Esophagus (tissue), 2 donors: Measurements from ENCODE around the gene TASOR. TPM values are rescaled to one million over a fixed set of nuclear protein-coding genes. Genes with fewer than 3 reads are reported as not detected.
"Not testable (repeated sequence)": the region's sequence is repeated elsewhere in the genome, so short reads cannot be mapped to it uniquely, and the experiment has no call there.

ENCODE experiments used
- H3K27ac ChIP-seq, 2 donors: one replicate each; pipeline ENCODE4 v1.5.1; 2013; ENCODE audit warnings: low read depth in 2 of 2, mild to moderate bottlenecking in 2 of 2, inconsistent platforms in 1 of 2, low read length in 1 of 2, moderate library complexity in 1 of 2
- H3K27me3 ChIP-seq, 2 donors: one replicate each; pipeline ENCODE4 v1.6.1; 2013; ENCODE audit warnings: low read length in 2 of 2, control low read depth in 1 of 2, mild to moderate bottlenecking in 1 of 2; ENCODE audit not compliant: insufficient read depth in 2 of 2, control insufficient read depth in 1 of 2
- H3K36me3 ChIP-seq, 2 donors: one replicate each; pipeline ENCODE4 v1.6.1; 2013; ENCODE audit warnings: low read length in 1 of 2; ENCODE audit not compliant: control insufficient read depth in 2 of 2, insufficient read depth in 2 of 2
- H3K4me1 ChIP-seq, 2 donors: one replicate each; pipeline ENCODE4 v1.6.1; 2013; ENCODE audit warnings: low read length in 1 of 2; ENCODE audit not compliant: control insufficient read depth in 2 of 2, insufficient read depth in 2 of 2
- H3K4me3 ChIP-seq, 2 donors: one replicate each; pipeline ENCODE4 v1.5.1; 2013; ENCODE audit warnings: low read length in 2 of 2, mild to moderate bottlenecking in 2 of 2, low read depth in 1 of 2, moderate library complexity in 1 of 2
- H3K9me3 ChIP-seq, 2 donors: one replicate each; pipeline ENCODE4 v1.6.1; 2013; ENCODE audit warnings: mild to moderate bottlenecking in 2 of 2, low read depth in 1 of 2, low read length in 1 of 2, moderate library complexity in 1 of 2; ENCODE audit not compliant: control insufficient read depth in 2 of 2, insufficient read depth in 1 of 2
- WGBS, 2 donors: extraction: QIAGEN DNeasy Blood & Tissue Kit; methylation state at CpG; one replicate each; pipeline ENCODE4 v1.1.7; 2013; 5-methylcytosine and 5-hydroxymethylcytosine counted together
- polyA plus RNA-seq, 2 donors: library from polyadenylated mRNA; stranded (reverse); fragments of 200-250 nt; gene quantifications; one replicate each; pipeline ENCODE4 v1.2.3, GENCODE V29; 2013
- donor health status: healthy with polysubstance abuse.
- donor health status: Bipolar disorder and iron deficiency.

The TASOR gene
- 10 to 100 TPM; 14.2 to 15.6 TPM for polyA plus RNA-seq

GRCh38 chr3:56683122-56683817, at the start of gene TASOR:
Gene TASOR (minus strand): TSS chr3:56683265. CDS start chr3:56683006, 259 bp downstream.
- peak within 1 kb of the TSS; percentile 95 to 98 for H3K27ac ChIP-seq
- H3K4me1 ChIP-seq, result no peaks in the 10 kb centered on the region
- H3K9me3 ChIP-seq, result no peaks in the 10 kb centered on the region
- no peaks in the 10 kb centered on the region for H3K36me3 ChIP-seq
- peak within 1 kb of the TSS; percentile 78 to 84 for H3K4me3 ChIP-seq
- WGBS, 2 donors, result 19 to 20% methylated on average over 51 to 68 of the region's 68 CpGs
- no peaks in the 10 kb centered on the region for H3K27me3 ChIP-seq

GRCh38 chr3:56732109-56732508, 49.0 kb upstream of the TASOR start:
- Histone ChIP-seq H3K9me3 (no peaks in the 10 kb centered on the region), H3K4me3 (no peak overlapping the region), H3K27me3 (no peaks in the 10 kb centered on the region), H3K36me3 (peaks cover 9 to 23% of the 10 kb centered on the region in 2 donors), H3K27ac (no peak overlapping the region), H3K4me1 (no peaks in the 10 kb centered on the region)
- 92 to 94% methylated on average over 8 of the region's 8 CpGs for WGBS, 2 donors

- Histone ChIP-seq H3K27me3 (no peaks in the 10 kb centered on the region), H3K4me3 (no peak overlapping the region), H3K4me1 (no peaks in the 10 kb centered on the region), H3K27ac (no peak overlapping the region), H3K36me3 (peaks cover 12 to 19% of the 10 kb centered on the region in 2 donors), H3K9me3 (no peaks in the 10 kb centered on the region)
- 68 to 73% methylated on average over 3 of the region's 3 CpGs for WGBS, 2 donors
Observed at GRCh38 chr3:56725175-56725574, 42.1 kb upstream of the TASOR start.

DNA sequence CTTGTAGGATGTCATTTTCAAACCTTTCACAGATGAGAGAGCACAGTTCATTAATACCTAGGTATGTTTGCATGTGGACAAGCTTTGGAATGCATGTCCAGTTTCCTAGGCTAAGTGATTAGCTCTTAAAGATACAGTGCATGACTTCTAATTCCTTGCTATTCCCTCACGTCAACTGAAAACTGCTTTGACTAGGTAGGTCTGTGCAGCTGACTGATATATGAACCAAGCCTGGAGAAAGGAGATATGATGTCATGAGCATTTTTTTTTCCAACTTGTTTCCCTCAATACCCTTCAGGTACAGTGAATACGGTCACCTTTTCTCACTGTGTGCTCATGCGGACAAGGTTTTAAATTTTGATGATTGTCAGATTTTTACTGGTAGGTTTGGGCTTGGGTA, 41.6 kb upstream of the TASOR start:
- Histone ChIP-seq H3K9me3 (no peaks in the 10 kb centered on the region), H3K4me3 (no peak overlapping the region), H3K4me1 (no peaks in the 10 kb centered on the region), H3K36me3 (peaks cover 10 to 18% of the 10 kb centered on the region in 2 donors), H3K27ac (no peak overlapping the region), H3K27me3 (no peaks in the 10 kb centered on the region)
- WGBS, 2 donors, result 86 to 92% methylated on average over 3 of the region's 3 CpGs

DNA sequence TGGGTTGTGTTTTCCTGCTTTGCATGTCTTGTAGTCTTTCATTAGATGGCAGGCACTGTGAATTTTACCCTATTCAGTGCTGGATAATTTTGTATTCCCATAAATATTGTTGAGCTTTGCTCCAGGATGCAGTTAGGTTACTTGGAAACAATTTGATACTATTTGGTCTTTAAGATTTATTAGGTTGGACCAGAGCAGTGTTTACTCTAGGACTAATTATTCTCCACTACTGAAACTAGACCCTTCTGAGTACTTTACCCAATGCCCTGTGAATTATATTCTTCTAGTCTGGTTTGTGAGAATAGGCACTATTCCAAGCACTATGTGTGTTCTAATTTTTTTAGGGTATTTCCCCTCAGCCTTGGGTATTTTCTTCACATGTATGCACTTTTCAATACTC, 37.8 kb upstream of the TASOR start:
- Histone ChIP-seq H3K4me3 (no peak overlapping the region), H3K9me3 (no peaks in the 10 kb centered on the region), H3K27me3 (no peaks in the 10 kb centered on the region), H3K36me3 (peaks cover 3 to 4% of the 10 kb centered on the region in 2 donors), H3K27ac (no peak overlapping the region), H3K4me1 (no peaks in the 10 kb centered on the region)

DNA sequence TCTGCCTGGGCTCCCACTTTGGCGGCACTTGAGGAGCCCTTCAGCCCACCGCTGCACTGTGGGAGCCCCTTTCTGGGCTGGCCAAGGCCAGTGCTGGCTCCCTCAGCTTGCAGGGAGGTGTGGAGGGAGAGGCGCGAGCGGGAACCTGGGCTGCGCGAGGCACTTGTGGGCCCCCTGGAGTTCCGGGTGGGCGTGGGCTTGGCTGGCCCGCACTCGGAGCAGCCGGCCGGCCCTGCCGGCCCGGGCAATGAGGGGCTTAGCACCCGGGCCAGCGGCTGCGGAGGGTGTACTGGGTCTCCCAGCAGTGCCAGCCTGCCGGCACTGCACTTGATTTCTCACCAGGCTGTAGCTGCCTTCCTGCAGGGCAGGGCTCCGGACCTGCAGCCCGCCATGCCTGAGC, 35.7 kb upstream of the TASOR start:
- H3K27ac ChIP-seq, H3K27me3 ChIP-seq, H3K4me3 ChIP-seq, H3K36me3 ChIP-seq, H3K9me3 ChIP-seq, H3K4me1 ChIP-seq: not testable (repeated sequence)
- WGBS, 2 donors, result 95 to 97% methylated on average over 21 of the region's 21 CpGs

DNA sequence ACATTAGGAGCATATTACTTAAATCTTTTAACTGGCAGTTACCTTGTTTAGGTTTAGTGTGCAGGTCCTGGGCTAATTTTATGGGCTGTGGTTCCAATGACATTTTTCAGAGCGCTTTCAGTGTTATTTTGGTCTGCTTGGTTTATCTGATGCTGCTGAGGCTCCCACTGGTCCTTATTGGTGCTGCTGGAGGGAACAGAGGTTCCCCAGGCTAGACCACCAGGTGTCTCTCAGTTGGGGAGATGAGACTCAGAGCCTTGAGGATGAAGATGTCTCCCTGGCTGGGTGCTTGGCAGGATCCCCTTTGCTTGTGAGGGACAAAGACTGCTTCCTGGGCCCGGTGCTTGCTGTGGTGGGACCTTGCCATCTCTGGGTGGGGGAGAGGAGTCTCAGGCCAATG, 28.3 kb upstream of the TASOR start:
- Histone ChIP-seq H3K36me3 (no peaks in the 10 kb centered on the region), H3K27ac (no peak overlapping the region), H3K4me3 (no peak overlapping the region), H3K4me1 (no peaks in the 10 kb centered on the region), H3K27me3 (no peaks in the 10 kb centered on the region), H3K9me3 (no peaks in the 10 kb centered on the region)
- WGBS, 2 donors, result 89 to 92% methylated on average over 2 of the region's 2 CpGs

DNA sequence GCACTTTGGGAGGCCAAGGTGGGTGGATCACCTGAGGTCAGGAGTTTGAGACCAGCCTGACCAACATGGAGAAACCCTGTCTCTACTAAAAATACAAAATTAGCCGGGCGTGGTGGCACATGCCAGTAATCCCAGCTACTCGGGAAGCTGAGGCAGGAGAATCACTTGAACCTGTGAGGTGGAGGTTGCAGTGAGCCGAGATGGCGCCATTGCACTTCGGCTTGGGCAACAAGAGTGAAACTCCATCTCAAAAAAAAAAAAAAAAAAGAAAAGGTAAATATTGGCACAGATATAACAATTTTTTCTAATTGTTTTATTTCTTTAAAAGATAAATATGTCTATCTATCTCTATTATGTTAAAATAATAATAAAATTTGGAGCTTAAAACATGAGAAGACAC, 24.3 kb upstream of the TASOR start:
- WGBS, 2 donors, result 88 to 93% methylated on average over 6 of the region's 6 CpGs

GRCh38 chr3:56706629-56707028, 23.6 kb upstream of the TASOR start:
- H3K4me3 ChIP-seq, result no peak overlapping the region
- H3K9me3 ChIP-seq, result no peaks in the 10 kb centered on the region
- H3K27ac ChIP-seq, result no peak overlapping the region
- H3K4me1 ChIP-seq, result no peaks in the 10 kb centered on the region
- no peaks in the 10 kb centered on the region for H3K36me3 ChIP-seq
- H3K27me3 ChIP-seq, result no peaks in the 10 kb centered on the region

More for the DNA sequence above, 24.3 kb upstream of the TASOR start:
- H3K4me3 ChIP-seq, H3K4me1 ChIP-seq, H3K27me3 ChIP-seq, H3K9me3 ChIP-seq, H3K36me3 ChIP-seq, H3K27ac ChIP-seq: not testable (repeated sequence)

DNA sequence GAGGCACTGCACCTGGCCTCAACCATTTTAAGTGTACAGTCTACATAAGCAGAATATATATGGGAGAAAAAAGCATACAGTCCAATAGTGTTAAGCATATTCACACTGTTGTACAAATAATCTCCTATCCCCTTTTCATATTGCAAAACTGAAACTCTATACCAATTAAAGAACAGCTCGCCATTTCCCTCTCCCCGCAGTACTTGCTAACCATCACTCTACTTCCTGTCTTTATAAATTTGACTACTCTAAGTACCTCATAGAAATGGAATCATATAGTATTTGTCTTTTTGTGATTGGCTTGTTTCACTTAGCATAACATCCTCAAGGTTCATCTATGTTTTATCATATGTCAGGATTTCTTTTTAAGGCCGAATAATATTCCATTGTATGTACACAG, 21.6 kb upstream of the TASOR start:
- Histone ChIP-seq H3K27ac (no peak overlapping the region), H3K36me3 (no peaks in the 10 kb centered on the region), H3K4me3 (no peak overlapping the region), H3K27me3 (no peaks in the 10 kb centered on the region), H3K4me1 (no peaks in the 10 kb centered on the region), H3K9me3 (no peaks in the 10 kb centered on the region)
- WGBS, 2 donors, result 79 to 90% methylated on average over 3 of the region's 3 CpGs
